ENCODE measurements around the gene MIPEP.
"Not testable (repeated sequence)": the region's sequence is repeated elsewhere in the genome, so short reads cannot be mapped to it uniquely, and the experiment has no call there.

The MIPEP gene

DNA sequence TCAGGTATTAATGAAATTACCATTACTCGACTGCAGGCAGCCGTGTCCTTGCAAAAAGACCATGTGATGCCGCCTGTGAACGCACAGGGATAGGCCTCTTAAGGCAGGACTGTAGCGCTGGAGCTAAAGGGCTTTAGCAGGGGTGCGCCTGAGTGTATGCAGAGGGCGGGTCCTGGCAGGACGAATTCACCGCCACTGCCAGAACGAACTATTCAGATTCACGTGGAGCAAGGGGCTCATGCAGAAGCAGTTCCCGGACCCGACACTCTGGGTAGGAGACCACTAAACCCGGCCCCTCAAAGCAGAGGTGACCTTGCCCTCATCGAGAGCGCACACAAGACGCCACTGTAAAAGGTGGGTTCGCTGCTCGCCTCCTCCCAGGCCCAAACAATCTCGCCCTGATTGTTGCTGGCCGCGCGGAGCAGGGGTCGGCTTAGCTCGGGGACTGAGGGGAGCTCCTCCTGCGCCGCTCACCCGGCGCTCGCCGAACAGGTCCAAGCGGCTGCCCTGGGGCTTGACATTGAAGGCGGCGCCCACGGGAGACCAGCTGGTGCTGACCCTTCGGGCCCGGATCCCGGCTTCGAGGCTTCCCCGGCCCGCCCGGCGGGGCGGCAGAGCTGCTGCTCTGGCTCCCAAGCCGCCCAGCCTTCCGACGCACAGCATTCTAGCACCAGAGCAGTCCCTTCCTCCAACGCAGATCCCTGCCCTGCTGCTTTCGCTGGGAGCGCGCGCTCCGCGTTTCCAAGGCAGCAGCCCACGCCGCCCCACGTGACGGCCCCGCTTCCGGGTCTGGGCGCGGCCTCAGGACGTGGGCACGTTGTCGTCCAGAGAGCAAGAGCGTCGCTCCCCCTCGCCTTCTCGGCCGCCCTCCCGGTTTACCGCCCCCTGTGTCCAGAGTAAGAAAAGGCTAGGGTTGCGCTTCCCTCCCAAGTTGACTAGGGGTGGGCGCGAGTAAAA, at the start of gene MIPEP:
Gene MIPEP (minus strand): TSS at position 743 of the 957 bp plus-strand sequence. CDS start 80 bp downstream, at position 663.
- peak; percentile 91 for DNase-seq (ENCODE audit: low read depth)

DNA sequence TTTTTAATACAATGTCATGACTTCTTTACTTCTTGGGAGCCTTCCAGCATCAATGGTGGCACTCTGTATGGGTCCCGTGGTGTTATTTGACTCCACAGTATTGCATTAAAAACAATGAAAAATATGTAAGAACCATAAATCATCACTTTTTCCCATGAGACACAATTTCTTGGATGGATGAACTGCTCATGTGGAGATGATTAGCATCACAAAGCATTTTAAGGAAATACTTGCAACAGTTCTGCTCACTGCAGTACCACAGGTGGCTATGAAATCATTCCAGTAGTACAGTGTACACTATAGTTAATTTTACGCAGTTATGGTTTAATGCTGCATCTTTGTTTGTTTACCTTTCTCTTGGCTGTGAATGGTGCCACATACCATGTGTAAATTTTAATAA, 45.3 kb upstream of the MIPEP start:
- DNase-seq (ENCODE audit: low read depth) = no peak

GRCh38 chr13:23928985-23929384, 39.8 kb upstream of the MIPEP start:
- DNase-seq (ENCODE audit: low read depth) = no peak

DNA sequence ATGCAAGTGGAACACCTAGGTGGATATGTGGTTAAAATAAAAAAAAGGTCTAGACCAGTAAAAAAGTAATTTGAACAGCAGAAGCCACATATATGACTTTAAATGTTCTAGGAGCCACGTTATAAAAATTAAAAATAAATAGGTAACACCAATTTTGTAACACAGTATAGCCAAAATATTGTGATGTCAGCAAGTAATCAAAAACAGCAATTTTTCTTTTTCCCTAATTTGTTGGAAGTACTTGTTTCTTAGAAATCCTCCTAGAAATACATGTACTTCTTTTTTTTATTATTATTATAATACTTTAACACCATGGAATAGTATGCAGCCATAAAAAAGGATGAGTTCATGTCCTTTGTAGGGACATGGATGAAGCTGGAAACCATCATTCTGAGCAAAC, 33.8 kb upstream of the MIPEP start:
- DNase-seq (ENCODE audit: low read depth) = no peak

GRCh38 chr13:23922005-23922932, 33.1 kb upstream of the MIPEP start:
- no peak for DNase-seq (ENCODE audit: low read depth)

DNA sequence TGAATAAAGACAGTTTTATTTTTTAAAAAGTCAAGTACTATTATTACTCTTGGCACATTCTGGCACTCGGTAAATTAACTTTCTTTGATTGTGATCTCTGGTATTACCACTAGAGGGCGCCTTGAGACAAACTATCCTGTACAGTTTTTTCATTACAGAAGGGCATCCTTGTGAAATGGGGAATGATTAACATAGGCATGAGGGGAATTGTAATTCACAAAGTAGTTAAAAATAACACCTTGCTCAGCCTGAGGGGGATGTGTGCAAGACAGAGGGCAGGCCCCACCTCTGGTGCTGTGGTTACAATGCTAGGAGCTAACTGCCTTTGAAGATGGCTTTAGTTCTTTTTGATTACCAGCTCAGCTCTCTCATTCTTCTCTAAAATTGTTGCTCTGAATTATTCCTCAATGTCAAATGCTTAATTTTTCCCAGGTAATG, 32.3 kb upstream of the MIPEP start:
- no peak for DNase-seq (ENCODE audit: low read depth)

GRCh38 chr13:23919006-23919405, 29.8 kb upstream of the MIPEP start:
- DNase-seq (ENCODE audit: low read depth) = no peak

- no peak for DNase-seq (ENCODE audit: low read depth)
Observed at GRCh38 chr13:23918208-23918607, 29.0 kb upstream of the MIPEP start.

DNA sequence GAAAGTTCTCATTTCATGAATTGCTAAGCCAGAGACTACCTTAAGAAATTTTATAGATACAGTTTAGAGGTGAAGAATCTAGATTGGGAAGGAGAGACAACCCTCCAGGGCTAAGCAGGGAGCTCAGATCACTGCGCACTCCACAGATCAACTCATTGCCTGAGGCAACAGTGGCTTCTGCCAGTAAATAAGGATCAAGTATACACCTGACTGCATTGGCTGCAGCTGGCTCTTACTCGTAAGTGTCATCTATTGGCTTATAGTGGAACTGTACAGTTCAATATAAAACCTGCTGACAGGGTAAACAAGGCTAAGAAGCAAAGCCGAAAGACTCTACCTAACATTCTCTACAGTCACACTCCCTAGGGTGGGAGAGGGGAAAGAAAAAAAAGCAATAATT, 26.1 kb upstream of the MIPEP start:
- no peak for DNase-seq (ENCODE audit: low read depth)

DNA sequence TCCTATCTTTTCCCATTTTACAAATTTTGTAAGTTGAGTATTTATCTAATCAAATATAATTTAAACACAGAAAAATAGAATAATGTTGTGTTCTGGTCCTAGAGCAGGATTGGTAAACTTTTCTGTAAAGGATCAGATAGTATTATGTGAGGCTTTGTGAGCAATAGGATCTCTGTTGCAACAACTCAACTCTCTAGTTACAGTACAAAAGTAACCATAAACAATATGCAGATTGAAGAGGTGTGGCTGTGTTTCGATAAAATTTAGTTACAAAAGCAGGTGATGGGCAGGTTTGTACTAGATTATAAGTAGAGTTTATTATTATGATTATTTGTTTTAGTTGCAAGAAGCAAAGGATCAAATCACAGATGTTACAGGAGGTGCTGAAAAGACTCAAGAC, 23.3 kb upstream of the MIPEP start:
- DNase-seq (ENCODE audit: low read depth) = no peak

GRCh38 chr13:23909606-23910005, 20.4 kb upstream of the MIPEP start:
- no peak for DNase-seq (ENCODE audit: low read depth)

GRCh38 chr13:23905766-23906165, 16.6 kb upstream of the MIPEP start:
- DNase-seq (ENCODE audit: low read depth) = no peak

DNA sequence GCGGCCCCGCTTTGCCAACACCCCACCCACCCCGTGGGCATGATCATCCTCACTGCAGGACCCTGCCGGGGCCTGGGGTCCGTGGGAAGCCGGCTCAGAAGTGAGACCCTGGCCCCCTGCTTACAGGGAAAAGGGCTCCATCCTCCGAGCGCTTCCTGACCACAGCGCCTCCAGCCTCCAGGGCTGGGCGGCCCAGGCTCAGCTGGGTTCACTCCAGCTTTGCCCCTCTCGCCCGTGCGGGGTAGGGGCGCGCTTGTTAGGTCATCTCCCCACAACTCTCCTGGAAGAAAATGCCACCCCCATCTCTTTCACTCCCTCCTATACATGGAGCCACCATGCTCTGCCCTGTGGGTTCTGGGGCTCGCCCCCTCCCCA, 14.7 kb upstream of the MIPEP start:
- DNase-seq (ENCODE audit: low read depth) = no peak

DNA sequence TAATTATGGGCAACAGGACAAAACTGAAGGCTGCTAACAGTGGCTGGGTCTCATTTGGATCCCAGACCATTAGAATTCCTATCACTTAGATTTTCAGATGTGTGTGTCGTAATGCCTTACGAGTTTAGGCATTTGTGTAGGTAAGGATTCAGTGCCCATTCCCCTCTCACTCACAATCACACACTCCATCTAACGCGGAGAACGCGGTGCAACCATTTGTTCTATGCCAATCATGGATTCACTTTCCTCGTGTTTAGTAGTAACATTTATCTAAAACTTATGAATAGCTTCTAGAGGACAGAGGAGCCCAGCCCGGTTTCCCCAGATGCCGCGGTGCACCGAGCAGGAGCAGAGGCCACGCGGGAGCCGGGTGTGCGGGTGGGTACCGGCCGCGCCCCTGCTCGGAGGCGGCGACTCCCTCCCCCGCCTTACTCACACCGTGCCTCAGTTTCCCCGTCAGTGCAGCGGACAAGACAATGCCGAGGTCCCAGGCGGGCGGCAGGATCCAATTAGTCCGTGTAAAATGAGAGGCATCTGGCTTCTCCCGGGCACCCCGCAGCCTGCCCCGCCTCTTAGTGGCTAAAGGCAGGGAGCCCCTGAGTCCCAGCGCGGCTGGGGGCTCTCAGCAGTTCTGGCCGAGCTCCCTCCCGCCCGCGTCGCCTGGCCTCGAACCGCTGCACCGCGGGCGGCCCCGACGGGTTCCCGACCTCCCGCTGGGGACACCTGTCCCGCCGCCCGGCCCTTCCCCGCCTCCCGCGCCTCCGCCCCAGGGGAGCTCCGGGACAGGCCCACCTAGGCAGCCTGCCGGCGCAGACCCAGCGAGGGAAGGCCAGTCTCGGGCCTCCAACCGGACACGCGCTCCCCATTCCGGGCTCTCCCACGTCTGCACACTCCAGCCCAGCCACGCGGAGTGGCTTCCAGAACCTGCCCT, 14.0 kb upstream of the MIPEP start:
- no peak for DNase-seq (ENCODE audit: low read depth)

DNA sequence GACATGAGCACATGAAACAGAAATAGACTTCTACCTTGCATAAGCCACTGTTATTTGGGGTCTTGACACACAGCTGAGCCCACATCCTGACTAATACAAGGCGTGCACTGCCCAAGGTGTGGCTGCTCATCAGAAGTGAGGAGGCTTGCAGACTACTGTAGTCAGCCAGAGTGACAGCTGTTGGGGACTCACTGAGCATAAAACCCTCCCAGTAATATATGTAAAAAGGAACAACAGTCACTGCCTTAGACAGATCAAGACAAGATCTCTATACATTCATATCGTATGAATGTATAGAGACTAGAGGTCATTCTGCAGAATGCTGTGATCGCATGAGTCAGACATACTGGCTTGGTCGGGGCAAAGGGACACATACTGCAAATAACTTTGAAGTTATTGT, 12.2 kb upstream of the MIPEP start:
- no peak for DNase-seq (ENCODE audit: low read depth)

GRCh38 chr13:23899555-23899954, 10.4 kb upstream of the MIPEP start:
- DNase-seq (ENCODE audit: low read depth) = no peak

DNA sequence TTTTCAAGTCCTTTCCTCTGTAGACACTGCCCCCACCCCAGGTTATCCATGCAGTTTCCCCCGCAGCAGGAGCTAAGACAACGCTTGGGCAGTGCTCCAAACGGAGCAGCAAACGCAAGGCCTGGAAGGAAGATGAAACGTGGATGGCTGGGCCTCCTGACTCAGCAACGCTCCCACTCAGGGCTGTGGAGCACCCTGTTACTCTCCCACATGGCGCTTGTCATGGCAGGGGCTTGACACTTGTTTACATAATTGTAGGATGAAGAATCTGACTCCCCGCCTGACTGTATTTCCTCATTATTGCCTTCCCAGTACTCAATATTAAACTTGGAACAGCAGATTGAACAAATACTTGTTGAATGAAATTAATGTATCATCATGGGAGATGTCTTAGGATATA, 8.9 kb upstream of the MIPEP start:
- DNase-seq (ENCODE audit: low read depth) = no peak

- DNase-seq (ENCODE audit: low read depth) = not testable (repeated sequence)
Observed at GRCh38 chr13:23897452-23897919, 8.3 kb upstream of the MIPEP start, which contains the start of gene C1QTNF9B. C1QTNF9B (minus strand) TSS chr13:23897502.

DNA sequence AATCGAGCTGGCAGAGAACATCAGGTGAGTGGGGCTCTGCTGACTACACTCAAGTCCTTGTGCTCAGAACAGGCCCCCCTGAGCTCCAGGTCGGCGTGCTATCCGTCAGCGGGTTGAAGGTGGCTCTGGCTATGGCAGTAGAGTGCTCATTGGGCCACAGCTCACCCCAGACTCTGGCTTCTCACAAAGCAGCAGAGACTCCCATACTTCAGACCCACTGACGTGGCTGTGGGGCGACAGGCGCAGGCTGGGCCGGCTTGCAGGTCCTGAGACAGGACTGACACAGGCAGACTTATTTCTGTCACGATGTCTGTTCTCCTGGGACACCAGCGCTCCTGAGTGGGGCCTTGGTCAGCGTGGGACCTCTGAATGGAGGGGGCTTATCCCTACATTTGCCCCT, 5.5 kb upstream of the MIPEP start:
- DNase-seq (ENCODE audit: low read depth) = not testable (repeated sequence)

DNA sequence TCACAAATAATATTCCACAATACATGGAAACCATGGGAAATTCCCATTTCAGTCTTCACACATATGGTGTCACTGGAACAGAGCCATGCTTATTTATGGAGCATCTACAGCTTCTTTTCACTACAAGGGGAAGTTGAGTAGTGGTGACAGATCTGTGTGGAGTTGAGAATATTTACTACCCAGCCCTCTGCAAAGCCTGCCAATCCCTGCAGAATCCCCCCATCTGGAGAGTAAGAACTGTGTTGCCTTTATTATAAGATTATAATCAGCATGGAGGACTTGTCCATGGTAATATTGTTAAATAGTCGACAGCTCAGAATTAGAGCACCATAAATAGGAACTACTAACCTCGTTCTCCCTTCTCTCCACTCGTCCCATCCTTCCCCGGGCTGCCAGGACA, 4.6 kb upstream of the MIPEP start:
- DNase-seq (ENCODE audit: low read depth) = not testable (repeated sequence)

Measured in stimulated activated CD8-positive, alpha-beta memory T cell treated with anti-CD3 and anti-CD28 coated beads, Interleukin-15, amount 100 ng/mL, for 24 hours (primary cell).